Esophagus squamous epithelium (tissue), 4 donors: ENCODE results near the gene CDKAL1.

Experiments used
- POLR2A ChIP-seq, 4 donors: fragments of 450-650 bp; IDR thresholded peaks; one replicate each; pipeline ENCODE4 v1.6.1; 2017; ENCODE audit warnings: antibody characterized with exemption in 4 of 4, mild to moderate bottlenecking in 4 of 4, moderate library complexity in 3 of 4
- TF ChIP-seq, protein P1 (sequence below), 6 experiments: fragments of 450-650 bp in 4 of 6; fragments of 200-600 bp in 2 of 6; sonication (generic) in 2 of 6; IDR thresholded peaks; one replicate each; pipeline ENCODE4 v1.5.1; 2016 to 2019; ENCODE audit warnings: antibody characterized with exemption in 6 of 6, mild to moderate bottlenecking in 4 of 6, moderate library complexity in 4 of 6

GRCh38 chr6:20969551-20969950 is 435.3 kb downstream of the CDKAL1 start:
- TF ChIP-seq, protein P1, sequence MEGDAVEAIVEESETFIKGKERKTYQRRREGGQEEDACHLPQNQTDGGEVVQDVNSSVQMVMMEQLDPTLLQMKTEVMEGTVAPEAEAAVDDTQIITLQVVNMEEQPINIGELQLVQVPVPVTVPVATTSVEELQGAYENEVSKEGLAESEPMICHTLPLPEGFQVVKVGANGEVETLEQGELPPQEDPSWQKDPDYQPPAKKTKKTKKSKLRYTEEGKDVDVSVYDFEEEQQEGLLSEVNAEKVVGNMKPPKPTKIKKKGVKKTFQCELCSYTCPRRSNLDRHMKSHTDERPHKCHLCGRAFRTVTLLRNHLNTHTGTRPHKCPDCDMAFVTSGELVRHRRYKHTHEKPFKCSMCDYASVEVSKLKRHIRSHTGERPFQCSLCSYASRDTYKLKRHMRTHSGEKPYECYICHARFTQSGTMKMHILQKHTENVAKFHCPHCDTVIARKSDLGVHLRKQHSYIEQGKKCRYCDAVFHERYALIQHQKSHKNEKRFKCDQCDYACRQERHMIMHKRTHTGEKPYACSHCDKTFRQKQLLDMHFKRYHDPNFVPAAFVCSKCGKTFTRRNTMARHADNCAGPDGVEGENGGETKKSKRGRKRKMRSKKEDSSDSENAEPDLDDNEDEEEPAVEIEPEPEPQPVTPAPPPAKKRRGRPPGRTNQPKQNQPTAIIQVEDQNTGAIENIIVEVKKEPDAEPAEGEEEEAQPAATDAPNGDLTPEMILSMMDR (IDR thresholded peaks at IDR 0.05) = no peak
- no peak for TF ChIP-seq POLR2A (IDR thresholded peaks at IDR 0.05)
